ENCODE measurements around the gene SCG3. TPM values are rescaled to one million over a fixed set of nuclear protein-coding genes. Genes with fewer than 3 reads are reported as not detected.

The SCG3 gene
- total RNA-seq, 1 experiment from 2014 or later = 22.7 TPM

DNA sequence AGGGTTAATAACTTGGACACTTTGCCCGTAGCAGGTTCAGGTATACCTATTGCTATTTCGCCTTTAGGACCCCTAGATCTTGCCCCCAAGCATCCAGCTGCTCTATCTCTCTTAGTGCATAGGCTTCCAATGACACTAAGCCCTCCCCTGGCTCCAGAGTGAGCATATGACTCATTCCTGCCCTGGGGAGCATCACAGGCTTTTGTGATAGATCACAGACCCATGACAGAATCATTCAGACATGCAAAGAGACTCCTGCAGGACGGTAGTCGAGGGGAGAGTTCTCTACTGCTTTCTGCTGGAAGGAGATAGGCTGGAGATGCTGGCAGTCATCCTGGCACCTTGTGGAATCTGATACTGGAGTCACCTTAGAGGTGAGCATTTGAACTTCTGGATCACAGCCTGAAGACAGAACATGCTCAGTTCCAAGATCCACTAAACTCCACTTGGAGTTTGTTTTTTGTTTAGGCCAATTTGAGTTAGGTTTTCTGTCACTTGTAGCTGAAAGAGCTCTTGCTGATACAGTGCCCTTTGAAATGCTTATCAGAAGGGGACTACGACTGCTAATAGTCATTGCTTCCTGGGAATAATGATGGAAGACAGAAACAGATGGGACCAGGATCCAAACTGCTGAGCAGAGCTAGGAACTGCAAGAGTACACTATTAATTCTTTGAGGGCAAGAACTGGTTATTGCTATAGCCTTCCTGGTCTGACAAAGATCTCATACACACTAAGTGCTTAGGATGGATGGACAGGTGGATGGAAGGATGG lies 45.2 kb downstream of the SCG3 start:
- Histone ChIP-seq H3K9me3 (ENCODE audit: control insufficient read depth, low read depth, low read length) (no peaks in the 10 kb centered on the region), H3K23me2 (ENCODE audit: insufficient read length, low read depth, low read length, poor library complexity, severe bottlenecking) (no peaks in the 10 kb centered on the region), H3K9ac (ENCODE audit: extremely low read depth, insufficient read length, low read length) (no peak overlapping the region), H3K18ac (ENCODE audit: insufficient read length, low read depth, low read length) (no peak overlapping the region), H3K14ac (ENCODE audit: insufficient read depth, low read length) (no peak overlapping the region), H3K23ac (ENCODE audit: insufficient read length, low read depth, low read length) (no peak overlapping the region), H3K4me2 (ENCODE audit: insufficient read depth, insufficient read length, low read length) (peak overlapping the region; percentile 26), H2BK12ac (ENCODE audit: insufficient read length, low read depth, low read length) (no peak overlapping the region), H2BK120ac (ENCODE audit: low read depth, low read length, poor library complexity, severe bottlenecking) (no peak overlapping the region), H4K8ac (replicated peaks; ENCODE audit: insufficient read length, low read depth, low read length) (no peak overlapping the region), H2BK20ac (ENCODE audit: low read depth, low read length, poor library complexity, severe bottlenecking) (no peak overlapping the region), H3K4me1 (ENCODE audit: insufficient read depth, low read length) (peaks cover 7% of the 10 kb centered on the region; the same call in 1 of the 2 replicates), H2AK5ac (ENCODE audit: insufficient read length, low read length) (no peak overlapping the region), H3K56ac (ENCODE audit: insufficient read length, low read depth, low read length) (no peak overlapping the region), H2AFZ (ENCODE audit: low read length) (no peak overlapping the region), H2BK5ac (ENCODE audit: insufficient read length, low read length) (no peak overlapping the region), H3K79me2 (ENCODE audit: insufficient read depth, low read length) (no peaks in the 10 kb centered on the region), H3K79me1 (ENCODE audit: insufficient read depth, low read depth, low read length, poor library complexity, severe bottlenecking) (no peaks in the 10 kb centered on the region), H2BK15ac (ENCODE audit: low read depth, low read length) (no peak overlapping the region), H4K91ac (ENCODE audit: insufficient read length, low read depth, low read length) (no peak overlapping the region), H3K4ac (ENCODE audit: low read depth, low read length) (no peak overlapping the region), H3T11ph (ENCODE audit: low read length) (no peak overlapping the region), H3K27me3 (ENCODE audit: insufficient read depth, low read length) (no peaks in the 10 kb centered on the region), H4K20me1 (ENCODE audit: control insufficient read depth, insufficient read depth, insufficient read length) (no peaks in the 10 kb centered on the region), H3K27ac (ENCODE audit: insufficient read length, low read depth, low read length) (no peak overlapping the region), H4K5ac (ENCODE audit: insufficient read length, low read depth, low read length) (no peak overlapping the region)
- DNase-seq = peak; percentile 90
- Mint-ChIP-seq H3K27me3 (ENCODE audit: low read depth) (peaks cover 5% of the 10 kb centered on the region; the same call in 1 of the 2 replicates), H3K36me3 (ENCODE audit: insufficient read depth in 1 of 3, low read depth in 3 of 3) (no peaks in the 10 kb centered on the region), H3K27ac (peak overlapping the region in 1 of 3 experiments; percentile 37; a peak in 2 of 7 replicates), H3K4me1 (peaks cover 30% of the 10 kb centered on the region in 2 experiments), H3K4me3 (peak overlapping the region in 1 of 2 experiments; percentile 28; a peak in 3 of 5 replicates), H3K9me3 (no peaks in the 10 kb centered on the region)
- WGBS (ENCODE audit: extremely low coverage, insufficient read length, low lambda C conversion rate) = no CpG with 5 or more reads among the region's 5 CpGs
- TF ChIP-seq, protein P1, sequence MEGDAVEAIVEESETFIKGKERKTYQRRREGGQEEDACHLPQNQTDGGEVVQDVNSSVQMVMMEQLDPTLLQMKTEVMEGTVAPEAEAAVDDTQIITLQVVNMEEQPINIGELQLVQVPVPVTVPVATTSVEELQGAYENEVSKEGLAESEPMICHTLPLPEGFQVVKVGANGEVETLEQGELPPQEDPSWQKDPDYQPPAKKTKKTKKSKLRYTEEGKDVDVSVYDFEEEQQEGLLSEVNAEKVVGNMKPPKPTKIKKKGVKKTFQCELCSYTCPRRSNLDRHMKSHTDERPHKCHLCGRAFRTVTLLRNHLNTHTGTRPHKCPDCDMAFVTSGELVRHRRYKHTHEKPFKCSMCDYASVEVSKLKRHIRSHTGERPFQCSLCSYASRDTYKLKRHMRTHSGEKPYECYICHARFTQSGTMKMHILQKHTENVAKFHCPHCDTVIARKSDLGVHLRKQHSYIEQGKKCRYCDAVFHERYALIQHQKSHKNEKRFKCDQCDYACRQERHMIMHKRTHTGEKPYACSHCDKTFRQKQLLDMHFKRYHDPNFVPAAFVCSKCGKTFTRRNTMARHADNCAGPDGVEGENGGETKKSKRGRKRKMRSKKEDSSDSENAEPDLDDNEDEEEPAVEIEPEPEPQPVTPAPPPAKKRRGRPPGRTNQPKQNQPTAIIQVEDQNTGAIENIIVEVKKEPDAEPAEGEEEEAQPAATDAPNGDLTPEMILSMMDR (conservative IDR thresholded peaks at IDR 0.05) = no peak
